Kidney capillary endothelial cell (primary cell): ENCODE measurements around the gene DSG1.
A peak's percentile ranks its signal among the peaks of the same experiment; 100 is the strongest.
"Not testable (repeated sequence)": the region's sequence is repeated elsewhere in the genome, so short reads cannot be mapped to it uniquely, and the experiment has no call there.

Experiments
- DNase-seq: peaks from one replicate; pipeline ENCODE4 v3.0.0-alpha.2; 2018; ENCODE audit warnings: low spot score

DSG1 gene

DNA sequence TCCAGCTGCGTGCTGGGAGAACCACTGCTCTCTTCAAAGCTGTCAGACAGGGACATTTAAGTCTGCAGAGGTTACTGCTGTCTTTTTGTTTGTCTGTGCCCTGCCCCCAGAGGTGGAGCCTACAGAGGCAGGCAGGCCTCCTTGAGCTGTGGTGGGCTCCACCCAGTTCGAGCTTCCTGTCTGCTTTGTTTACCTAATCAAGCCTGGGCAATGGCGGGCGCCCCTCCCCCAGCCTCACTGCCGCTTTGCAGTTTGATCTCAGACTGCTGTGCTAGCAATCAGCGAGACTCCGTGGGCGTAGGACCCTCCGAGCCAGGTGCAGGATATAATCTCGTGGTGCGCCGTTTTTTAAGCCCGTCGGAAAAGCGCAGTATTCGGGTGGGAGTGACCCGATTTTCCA is 35.4 kb downstream of the DSG1 start:
- not testable (repeated sequence) for DNase-seq

GRCh38 chr18:31354990-31355389 is 37.0 kb downstream of the DSG1 start:
- DNase-seq: no peak

- no peak for DNase-seq
Measured at GRCh38 chr18:31356025-31356424, 38.1 kb downstream of the DSG1 start.

DNA sequence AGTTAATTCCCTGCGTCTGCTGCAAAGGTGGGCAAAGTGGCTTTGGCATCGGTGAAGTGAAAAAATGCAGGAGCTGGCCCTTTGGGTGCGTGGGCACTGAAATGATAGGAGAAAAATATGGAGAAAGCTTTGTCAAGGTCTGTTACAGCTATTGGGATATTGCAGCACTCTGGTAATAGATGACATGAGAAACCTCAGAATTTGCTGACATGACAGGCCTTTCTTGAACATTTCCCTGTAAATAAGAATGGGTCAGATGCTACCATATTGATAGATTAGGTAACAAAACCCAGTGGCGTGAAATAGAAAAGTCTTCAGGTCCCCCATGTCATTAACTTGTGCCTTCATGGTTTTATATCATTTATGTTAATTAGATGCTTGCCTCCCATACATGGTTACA is 46.2 kb downstream of the DSG1 start:
- no peak for DNase-seq

DNA sequence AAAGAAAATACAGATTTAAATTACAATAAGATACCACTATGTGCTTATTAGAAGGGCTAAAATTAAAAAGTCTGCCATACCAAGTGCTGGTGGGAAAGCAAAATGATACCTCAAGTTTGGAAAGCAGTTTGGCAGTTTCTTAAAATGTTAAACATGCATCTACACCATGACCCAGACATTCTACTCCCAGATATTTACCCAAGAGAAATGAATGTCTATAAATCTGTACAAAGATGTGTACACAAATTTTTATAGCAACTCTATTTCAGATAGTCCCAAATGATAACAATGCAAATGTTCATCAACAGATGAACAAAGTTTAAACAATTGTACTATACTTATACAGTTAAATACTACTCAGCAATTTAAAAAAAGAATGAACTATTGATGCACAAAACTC is 51.5 kb downstream of the DSG1 start:
- DNase-seq: no peak

DNA sequence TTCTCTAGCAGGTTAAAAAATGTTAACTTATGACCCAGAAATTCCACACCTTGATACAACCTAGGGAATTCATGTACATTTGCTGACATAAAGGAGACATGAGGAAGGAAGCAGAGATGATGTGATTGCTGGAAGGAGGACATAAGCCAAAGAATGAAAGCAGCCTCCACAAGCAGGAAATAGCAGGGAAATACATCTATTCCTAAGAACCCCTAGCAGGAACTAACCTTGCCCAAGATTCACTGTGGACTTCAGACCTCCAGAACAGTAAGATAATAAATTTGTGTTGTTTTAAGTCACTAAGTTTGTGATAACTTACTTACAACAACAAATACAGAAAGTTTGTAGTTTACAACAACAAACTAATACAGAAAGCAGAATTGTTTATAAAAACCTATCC is 54.0 kb downstream of the DSG1 start:
- no peak for DNase-seq

- no peak for DNase-seq
Measured at GRCh38 chr18:31373641-31374040, 55.7 kb downstream of the DSG1 start.

DNA sequence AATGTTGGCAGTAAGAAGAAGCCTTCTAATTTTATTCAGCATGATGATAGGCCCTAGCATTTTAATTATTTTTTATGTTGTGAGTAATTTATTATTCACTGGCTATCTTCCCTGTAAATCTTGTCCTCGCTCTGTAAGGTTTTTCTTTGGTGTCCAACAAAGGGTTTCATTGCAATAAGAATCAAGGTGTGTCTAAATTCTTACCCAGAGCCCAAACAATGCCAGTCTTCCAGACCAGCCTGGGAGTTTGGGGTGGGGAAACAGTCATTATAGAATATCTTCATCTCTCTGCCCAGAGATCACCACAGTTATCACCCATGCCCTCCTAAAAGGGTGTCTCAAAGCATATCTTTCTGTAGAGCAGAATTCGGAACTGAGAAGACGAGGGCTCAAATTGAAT is 58.5 kb downstream of the DSG1 start, which contains the start of gene DSG4:
Gene DSG4, plus strand, starts transcription at position 301 of the 400 bp plus-strand sequence. CDS start 135 bp downstream, outside the sequence.
- DNase-seq: no peak

DNA sequence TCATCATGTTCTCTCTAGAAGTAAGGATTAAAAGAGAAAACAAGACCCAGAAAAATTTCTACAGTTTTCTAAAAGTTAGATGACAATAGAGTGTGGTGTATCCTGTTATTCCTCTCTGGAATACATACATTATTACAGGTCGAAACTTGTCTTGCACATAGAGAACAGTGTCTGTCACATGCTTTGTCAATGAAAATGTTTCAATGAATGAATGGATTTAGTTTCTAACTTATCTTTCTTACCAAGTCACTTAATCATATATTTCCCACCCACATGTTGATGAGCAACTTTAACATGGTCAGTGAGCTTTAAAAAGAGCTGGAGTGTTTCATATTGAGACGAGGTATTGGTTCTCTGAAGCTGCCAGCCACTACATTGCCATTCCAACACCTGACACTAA is 63.0 kb downstream of the DSG1 start:
- DNase-seq: no peak

DNA sequence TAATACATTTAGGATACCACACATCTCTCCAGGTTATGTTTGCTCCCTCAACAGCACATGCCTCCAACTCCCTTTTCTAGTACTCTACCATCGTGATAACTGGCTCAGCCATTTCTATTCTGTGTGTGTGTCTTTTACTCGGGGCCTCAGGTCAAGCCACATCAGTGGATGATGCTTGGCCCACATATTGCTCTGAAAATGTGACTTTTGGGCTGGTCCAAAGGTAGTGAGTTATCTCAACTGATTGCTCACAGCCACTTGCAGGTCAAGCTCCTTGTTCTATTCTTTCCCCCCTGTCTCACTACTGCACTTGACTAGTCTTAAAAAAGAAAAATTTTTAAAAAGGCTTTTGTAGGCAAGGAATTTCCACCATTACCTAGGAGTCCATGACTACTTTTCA is 64.1 kb downstream of the DSG1 start:
- DNase-seq: no peak

GRCh38 chr18:31386741-31387140 is 68.8 kb downstream of the DSG1 start:
- no peak for DNase-seq

- no peak for DNase-seq
Measured at GRCh38 chr18:31393286-31393685, 75.3 kb downstream of the DSG1 start.

DNA sequence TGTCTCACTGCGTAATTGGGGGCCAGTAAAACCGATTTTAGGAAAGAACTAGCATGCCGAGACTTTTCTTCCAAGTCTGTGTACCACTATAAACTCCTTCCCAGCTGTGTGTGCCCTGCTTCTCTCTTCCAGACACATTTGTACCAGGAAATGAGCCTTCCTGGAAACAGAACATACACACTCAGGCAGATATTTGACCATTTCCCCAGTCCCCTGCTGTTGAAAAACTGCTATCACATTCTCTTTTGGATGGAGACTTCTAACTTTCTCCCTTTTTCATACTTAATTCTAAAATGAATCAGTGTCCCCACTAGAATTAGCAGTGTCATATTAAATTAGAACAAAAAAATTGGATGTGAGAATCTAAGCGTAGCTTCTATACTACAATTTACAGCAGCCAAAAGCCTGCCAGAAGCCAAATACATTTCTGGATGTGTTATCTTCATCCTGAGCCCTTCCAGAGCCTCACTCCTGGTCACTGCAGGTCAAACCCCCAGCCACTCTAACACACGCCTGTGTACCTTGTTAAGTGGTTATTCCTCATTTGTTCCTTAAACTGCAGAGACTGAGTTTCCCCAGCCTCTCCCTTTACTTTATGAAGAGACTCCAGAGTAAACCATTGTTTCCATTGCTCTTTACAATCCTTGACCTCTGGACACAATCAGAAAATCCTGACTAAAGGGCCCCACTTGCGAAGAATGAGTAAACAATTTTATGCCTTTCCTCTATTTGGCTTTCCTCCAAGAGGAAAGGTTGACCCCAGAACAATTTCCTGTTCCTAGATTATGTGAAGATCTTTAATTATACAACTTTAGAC is 79.0 kb downstream of the DSG1 start:
- peak; percentile 16 for DNase-seq

DNA sequence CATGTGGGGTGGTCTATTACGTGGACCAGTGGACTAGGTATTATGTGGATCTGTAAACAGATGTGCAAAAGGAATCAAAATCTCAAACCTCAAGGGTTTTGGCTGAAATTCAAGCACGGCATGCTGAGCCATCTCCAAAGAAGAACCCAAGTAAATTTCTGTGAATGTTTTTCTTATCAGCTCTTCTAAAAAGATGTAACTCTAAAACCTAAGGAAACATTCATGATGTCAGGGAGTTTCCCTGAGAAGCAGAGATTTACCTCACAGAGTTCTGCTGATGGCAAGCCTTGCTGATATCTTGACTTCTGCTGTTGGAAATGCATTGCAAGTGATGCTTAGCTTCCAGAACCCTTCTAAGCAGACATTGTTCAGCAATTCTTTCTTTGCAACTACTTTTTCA is 80.2 kb downstream of the DSG1 start:
- DNase-seq: no peak

DNA sequence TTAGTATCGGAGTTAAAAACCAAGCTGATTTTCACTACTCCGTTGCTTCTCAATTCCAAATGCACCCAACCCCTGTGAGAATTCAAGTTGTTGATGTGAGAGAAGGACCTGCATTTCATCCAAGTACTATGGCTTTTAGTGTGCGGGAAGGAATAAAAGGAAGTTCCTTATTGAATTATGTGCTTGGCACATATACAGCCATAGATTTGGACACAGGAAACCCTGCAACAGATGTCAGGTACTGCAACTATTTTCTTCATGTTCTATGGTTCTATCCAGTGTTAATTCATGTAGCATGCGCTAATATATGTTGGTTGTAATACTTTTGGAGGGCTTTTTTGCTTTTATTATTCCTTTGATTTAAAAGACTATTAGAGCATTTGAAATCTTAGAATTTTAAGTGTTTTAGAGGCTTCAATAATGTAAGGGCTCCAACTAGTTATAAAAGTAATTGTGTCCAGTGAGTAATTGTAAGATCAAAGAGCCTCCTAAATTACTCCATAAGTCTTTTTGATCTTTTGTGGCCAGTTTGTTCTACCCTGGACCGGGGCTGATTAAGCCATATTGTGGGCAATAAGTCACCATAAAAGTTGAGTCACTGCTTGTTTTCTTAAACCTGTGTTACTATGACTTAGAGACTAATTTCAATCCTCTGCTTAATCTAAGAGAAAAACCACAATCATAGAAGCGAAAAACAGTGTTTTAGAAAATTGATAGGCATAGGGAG is 81.5 kb downstream of the DSG1 start:
- DNase-seq: no peak

GRCh38 chr18:31401156-31402025 is 83.4 kb downstream of the DSG1 start:
- DNase-seq: no peak

DNA sequence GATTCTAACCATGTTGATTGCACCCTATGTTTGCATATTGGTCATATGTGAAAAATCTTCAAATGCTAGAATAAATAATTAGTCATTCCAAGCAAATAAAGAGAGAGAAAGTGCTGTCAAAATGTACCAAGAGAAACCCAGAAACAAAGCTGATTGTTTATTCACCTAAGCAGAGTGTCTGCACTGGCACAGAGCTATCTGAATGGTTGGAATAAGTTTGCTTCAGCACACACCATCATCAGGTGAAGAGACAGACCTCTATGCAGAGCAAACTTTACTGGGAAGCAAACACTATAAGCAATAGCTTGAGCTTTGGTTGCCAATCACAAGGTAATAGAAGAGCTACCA is 84.0 kb downstream of the DSG1 start:
- DNase-seq: no peak

DNA sequence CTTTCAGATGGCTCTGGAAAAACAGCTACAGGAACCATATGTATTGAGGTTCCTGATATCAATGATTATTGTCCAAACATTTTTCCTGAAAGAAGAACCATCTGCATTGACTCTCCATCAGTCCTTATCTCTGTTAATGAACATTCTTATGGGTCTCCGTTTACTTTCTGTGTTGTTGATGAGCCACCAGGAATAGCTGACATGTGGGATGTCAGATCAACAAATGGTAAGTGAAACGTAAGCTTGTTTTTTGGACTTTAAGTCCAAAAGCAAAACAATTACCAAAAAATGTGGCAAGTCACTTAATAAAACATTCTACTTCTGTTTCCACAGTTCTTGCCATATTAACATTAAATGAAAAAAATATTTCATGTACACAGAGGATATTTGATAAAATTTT is 85.4 kb downstream of the DSG1 start:
- DNase-seq: no peak
